ENCODE data around the gene MESD.

- TF ChIP-seq CTCF (IDR thresholded peaks at IDR 0.05) (no peak), POLR2A (IDR thresholded peaks at IDR 0.05) (no peak)
Measured at GRCh38 chr15:80982205-80982604, 7.4 kb downstream of the MESD start.

Measured in Peyer's patch (tissue), 4 donors.